Hypothalamus (tissue), 51 donors: ENCODE measurements around the gene PIP4K2C.
"Not testable (repeated sequence)": the region's sequence is repeated elsewhere in the genome, so short reads cannot be mapped to it uniquely, and the experiment has no call there.

Experiments
- DNase-seq, 51 donors: peaks; one replicate each; lab custom pipeline; 2025; lab: John Stamatoyannopoulos, UW

Gene PIP4K2C

DNA sequence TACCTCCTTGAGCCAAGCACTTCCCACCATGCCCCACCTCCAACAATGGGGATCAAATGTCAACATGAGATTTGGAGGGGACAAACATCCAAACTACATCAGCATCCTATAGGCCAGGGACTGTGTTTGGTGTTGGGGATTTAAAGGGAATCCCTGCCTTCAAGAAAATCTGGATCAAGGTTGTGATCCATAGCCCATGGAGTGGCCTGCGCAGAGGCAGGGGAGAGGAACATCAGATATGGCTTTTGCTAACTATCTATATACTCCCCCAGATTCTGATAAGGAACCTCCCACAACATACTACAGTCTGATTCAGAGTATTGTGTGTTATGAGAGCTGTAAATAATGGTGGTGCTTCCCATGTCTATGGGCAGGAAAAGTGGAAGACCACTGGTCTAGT lies 36.1 kb upstream of the PIP4K2C start:
- DNase-seq, result no peak

DNA sequence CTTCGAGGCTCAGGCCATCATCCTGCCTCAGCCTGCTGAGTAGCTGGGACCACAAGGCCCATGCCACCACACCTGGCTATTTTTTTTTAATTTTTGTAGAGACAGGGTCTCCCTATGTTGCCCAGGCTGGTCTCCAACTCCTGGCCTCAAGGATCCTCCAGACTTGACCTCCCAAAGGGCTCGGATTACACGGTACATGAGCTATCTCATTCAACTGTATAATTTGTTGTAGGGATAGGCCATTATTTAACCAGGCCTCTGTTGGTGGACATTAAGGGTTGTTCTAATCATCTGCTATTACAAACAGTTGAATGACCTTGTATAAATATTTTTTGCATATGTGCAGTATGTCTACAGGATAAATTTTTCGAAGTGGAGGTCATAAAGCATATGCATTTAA lies 32.1 kb upstream of the PIP4K2C start:
- no peak for DNase-seq

DNA sequence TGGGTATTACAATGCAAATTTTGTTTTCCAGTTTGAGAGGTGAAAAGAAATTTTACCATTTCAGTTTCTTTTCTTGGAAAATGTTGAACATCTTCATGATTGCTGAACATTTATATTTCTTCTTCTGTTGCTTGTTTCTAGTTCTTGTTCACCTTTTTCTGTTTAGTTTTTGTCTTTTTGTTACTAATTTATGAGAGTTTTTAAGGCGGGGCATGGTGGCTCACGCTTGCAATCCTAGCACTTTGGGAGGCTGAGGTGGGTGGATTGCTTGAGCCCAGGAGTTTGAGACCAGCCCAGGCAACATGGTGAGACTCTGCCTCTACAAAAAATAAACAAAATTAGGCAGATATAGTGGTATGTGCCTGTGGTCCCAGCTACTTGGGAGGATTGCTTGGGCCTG lies 30.5 kb upstream of the PIP4K2C start:
- no peak for DNase-seq

DNA sequence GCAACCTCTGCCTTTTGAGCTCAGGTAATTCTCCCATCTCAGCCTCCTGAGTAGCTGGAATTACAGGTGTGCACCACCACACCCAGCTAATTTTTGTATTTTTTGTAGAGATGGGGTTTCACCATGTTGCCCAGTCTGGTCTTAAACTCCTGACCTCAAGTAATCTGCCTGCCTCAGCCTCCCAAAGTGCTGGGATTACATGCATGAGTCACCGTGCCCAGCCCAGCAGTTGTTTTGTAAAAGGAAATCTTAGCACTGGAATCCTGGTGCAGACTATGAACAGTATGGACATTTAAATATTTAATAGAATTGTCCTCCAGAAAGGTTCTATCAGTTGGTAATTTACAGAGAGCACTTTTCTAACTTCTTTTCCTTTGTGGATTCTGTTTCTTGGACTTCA lies 29.9 kb upstream of the PIP4K2C start:
- not testable (repeated sequence) for DNase-seq

DNA sequence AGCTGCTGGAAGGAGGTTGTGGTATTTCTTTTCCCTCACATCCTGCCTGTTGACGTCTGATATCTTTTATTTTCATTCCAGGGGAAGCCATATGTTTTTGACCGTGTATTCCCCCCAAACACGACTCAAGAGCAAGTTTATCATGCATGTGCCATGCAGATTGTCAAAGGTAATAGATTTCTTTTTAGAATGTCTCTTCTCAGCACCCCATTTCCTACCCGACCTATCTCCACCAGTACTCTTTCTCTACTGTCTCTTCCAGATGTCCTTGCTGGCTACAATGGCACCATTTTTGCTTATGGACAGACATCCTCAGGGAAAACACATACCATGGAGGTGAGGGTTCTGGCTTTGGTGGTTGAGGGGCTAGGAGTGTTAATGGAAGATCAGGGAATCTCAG lies 27.6 kb upstream of the PIP4K2C start:
- no peak for DNase-seq

DNA sequence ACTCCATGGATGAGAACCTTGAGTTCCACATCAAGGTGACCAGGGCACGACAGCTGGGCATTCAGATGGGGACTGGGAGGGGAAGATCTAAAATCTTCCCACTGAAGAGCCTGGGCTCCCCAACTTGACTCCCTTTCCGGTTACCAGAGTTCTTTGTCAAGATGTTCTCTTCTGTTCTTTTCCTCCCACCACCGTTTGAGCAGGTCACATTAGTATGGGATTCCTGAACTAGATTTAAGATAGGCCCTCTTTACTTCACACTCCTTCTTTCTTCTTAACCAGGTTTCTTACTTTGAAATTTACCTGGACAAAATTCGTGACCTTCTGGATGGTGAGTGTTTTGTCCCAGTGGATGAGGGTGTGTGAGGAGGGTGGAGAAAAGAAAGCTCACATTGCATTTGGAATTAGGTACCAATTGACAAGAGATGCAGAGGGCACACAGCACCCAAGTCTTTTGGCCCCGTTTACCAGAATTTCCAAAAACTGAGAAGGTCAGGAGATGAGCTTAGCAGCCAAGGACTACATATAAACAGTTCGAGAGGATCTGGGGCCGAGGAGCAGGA lies 26.7 kb upstream of the PIP4K2C start:
- DNase-seq, result no peak

DNA sequence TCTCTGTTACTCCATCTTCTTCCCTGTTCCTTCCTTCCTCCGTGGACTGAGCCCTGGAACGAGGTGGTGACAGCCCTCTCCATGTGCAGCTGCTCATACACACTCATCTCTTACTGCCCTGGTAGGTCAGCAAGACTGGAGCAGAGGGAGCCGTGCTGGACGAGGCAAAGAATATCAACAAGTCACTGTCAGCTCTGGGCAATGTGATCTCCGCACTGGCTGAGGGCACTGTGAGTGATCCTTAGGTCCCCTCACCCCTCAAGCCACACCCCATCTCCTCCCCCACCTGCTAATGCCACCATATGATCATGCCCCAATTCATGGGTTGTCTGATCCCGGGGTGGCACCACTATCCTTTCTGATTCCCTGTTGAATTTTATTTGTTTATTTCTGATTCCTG lies 22.2 kb upstream of the PIP4K2C start:
- no peak for DNase-seq

DNA sequence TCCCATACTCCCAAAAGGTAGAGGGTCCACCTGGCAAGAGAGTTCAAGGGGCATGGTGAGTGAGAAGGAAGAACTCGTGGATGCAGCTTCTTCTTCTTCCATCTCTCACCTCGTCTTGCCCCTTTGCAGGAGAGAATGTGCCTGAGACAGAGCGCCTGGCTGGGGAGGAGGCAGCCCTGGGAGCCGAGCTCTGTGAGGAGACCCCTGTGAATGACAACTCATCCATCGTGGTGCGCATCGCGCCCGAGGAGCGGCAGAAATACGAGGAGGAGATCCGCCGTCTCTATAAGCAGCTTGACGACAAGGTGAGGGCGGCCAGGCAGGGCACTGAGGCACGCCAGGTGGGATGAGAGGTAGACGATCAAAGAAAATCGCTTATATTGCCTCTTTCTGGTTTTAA lies 21.1 kb upstream of the PIP4K2C start:
- no peak for DNase-seq

DNA sequence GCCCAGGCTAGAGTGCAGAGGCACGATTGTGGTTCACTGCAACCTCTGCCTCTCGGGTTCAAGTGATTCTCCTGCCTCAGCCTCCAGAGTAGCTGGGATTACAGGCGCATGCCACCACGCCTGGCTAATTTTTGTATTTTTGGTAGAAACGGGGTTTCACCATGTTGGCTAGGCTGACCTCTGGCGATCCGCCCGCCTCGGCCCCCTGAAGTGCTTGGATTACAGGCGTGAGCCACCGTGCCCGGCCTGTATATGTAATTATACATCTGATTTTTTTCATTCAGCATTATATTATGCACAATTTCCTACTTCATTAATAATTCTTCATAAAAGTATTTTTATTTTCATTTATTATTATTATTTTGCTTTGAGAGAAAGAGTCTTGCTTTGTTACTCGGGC lies 20.6 kb upstream of the PIP4K2C start:
- DNase-seq, result not testable (repeated sequence)

DNA sequence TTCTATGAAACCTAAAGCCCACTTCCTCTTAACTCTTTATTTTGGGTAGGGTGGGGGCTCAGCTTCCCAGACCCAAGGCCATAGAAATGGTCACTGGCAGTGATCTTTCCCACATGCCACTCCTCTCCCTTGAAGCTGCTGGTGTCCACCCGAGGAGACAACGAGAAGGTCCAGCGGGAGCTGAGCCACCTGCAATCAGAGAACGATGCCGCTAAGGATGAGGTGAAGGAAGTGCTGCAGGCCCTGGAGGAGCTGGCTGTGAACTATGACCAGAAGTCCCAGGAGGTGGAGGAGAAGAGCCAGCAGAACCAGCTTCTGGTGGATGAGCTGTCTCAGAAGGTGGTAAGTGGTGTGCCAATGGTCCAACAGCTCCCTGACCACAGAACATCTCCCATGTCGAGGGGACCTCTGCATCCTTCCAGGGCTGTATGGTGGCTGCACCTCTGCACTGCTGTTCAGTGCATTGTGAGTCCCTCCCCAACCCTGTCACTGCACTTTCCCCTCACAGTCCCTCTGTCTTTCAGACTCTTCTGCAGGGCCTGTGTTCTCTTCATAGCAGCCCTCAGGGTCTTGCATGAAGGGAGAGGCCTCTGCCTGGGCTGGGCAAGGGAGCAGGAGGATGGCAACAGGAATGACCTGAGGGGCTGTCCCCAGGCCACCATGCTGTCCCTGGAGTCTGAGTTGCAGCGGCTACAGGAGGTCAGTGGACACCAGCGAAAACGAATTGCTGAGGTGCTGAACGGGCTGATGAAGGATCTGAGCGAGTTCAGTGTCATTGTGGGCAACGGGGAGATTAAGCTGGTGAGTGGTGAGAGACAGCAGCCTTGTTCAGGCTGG lies 18.8 kb upstream of the PIP4K2C start:
- DNase-seq, result no peak

DNA sequence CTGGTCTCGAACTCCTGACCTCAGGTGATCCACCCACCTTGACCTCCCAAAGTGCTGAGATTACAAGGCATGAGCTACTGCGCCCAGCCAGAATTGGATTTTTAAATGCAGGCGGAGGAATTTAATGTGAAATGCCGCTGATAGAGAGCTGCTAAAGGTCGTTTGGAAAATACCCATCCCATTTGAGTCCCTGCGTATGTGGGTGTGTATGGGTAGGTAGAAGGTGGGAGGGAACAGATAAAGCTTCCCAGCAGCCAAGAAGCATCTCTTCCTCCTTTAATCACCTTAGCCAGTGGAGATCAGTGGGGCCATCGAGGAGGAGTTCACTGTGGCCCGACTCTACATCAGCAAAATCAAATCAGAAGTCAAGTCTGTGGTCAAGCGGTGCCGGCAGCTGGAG lies 16.2 kb upstream of the PIP4K2C start:
- no peak for DNase-seq

DNA sequence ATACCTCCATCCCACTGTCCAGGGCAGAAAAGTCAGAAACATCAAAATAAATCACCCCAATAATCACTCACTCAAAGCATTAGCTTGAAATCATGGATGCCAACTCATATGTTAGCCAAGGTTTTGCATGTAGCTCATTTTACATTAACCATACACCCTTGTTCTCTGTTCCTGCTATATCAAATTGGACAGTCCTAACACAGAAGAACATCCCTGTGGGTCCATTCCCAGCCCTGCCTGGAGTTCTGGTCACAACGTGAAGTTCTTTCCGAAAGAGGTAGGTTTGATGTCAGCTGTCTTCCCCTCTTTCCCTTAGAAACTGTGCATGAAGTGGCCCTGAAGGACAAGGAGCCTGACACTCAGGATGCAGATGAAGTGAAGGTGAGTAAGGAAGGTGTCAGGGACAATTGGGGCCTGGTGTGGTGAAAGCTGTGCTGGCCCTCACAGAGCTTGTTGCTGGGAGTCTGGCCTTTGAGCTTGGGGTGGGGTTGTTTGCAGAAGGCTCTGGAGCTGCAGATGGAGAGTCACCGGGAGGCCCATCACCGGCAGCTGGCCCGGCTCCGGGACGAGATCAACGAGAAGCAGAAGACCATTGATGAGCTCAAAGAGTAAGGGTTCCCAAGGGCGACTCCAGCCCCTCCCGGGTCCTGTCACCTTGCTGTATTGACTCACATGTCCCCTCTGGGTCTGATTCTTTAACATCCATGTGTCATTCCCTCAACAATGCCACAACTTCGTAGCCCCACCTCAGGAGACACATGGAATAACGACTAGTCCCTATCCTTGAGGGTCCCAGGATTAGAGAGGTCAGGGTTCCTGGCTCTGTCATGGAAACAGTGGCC lies 15.0 kb upstream of the PIP4K2C start:
- no peak for DNase-seq

DNA sequence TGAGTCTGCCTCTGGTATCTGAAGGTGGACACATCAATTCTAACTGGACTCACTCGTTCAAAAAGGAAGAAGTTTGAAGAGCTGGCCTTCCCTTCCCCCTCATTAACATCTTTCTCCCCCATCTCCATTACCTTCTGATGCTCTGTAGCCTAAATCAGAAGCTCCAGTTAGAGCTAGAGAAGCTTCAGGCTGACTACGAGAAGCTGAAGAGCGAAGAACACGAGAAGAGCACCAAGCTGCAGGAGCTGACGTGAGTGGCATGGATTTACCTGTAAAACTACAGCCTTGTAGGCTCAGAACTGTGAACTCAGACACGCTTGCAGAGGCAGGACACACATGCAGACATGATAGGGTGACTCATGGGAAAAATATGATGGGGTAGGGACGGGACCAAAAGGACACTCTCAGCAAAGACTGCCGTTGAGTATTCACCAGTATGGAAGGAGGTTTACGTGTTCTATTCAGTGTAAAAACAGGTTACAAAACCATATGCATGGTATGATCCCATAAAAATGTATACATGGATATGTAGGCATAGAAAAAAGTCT lies 14.3 kb upstream of the PIP4K2C start:
- DNase-seq, result no peak

DNA sequence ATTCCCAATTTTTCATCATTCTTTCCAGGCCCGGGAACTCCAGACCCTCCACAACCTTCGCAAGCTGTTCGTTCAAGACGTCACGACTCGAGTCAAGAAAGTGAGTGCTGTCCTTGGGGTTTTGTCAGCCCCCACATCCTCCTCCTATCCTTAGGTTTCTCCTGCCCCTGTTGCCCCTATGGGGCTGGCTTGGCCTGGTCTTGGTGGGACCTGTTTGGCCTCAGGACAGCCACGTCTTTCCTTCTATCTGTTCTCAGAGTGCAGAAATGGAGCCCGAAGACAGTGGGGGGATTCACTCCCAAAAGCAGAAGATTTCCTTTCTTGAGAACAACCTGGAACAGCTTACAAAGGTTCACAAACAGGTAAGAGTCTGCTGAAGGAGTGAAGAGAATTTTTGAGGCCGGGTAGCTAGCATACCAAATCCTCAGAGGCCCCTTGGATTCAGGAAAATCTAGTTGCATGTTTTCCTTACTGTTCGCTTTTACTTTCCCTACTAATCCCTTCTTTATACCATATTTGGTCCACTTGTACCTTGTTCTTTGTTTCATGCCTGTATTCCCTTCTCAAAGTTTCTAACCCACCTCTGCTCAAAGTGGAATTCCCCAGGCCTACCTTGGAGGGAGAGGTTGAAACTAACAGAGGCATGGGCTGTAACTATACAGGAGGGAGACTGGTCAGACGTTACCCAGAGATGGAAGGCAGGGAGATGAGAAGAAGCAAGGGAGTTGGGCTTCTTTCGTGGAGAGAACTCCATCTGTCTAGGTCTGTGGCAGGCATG lies 12.8 kb upstream of the PIP4K2C start:
- DNase-seq, result no peak

DNA sequence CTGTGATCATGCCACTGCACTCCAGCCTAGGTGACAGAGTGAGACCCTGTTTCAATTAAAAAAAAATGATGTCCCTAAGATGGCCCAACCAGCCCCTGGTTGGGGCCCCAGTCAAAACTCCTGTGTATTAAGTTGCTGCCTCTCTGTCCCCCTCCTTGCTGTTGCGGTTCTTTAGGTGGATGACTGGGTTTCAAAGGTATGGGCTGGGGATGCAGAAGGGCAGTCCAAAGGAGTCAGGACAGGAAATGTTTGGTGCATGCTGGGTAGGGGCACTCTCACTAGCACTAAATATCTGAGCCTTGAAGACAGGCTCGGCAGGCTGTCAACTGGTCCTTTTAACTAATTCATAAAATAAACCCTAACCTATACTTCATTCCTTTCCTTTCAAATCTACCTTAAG lies 12.0 kb upstream of the PIP4K2C start:
- DNase-seq, result no peak

DNA sequence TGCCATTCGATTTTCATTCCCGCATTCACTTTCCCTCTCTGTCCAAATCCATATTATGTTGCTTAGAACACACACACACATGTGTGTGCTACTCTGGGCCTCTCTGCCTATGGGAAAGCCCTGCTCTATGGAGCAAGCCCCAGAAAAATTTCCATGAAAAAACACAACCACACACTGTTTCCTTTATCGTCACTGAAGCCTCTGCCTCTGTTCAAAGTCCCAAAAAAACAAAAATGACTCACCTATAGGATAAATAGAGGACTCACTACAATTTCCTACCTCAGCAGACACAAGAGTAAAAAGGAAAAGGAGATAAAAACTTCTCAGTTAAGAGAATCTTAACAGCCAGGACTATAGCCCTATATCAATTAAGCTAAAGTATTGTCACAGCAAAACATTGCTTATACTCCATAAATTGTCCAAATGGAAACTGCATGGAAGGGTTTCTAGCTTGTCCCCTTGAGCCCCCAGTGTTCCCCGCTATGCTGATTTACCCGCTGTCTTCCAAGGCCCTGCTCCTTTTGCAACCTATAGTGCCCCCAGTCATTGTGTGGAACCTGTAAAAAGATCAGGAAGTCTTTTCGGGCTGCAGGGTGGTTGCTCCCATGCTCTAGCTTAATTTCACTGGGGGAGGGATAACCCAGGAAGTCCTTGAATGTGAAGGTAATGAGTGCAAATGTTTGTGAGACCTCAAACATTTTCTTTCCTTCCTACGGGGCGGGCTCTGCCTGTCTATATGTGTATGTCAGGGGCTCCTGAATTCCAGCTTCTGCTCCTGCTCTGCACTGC lies 11.1 kb upstream of the PIP4K2C start:
- DNase-seq, result no peak

DNA sequence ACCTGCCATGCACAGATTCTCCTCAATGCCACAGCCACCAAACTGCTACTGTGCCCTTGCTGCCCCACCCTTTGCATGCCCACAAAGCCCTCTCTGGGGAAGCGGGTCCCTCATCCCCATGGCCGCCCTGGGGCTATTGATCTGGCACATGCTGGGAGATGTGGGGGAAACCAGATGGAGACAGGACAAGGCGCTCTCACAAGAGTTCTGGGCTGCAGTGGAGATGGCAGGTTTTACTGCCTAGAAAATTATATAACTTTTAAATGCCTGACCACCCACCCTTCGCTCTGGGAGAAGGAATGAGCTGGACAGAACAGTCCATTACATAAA lies 10.6 kb upstream of the PIP4K2C start:
- DNase-seq, result no peak

DNA sequence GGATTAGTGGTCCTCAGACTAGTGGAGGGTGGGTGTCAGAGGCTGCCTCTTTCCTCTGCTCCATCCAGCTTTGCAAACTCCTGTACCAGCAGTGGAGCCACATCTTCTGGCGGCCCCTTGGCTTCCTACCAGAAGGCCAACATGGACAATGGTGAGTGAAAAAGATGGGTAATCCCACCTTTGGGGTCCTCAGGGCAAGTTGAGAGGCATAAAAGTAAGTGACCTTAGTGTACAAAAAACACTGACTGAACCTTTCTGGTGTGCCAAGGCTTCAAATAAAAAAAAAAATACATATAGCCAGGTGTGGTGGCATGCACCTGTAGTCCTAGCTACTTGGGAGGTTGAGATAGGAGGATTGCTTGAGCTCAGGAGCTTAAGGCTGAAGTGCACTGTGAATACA lies 9.2 kb upstream of the PIP4K2C start:
- DNase-seq, result no peak

DNA sequence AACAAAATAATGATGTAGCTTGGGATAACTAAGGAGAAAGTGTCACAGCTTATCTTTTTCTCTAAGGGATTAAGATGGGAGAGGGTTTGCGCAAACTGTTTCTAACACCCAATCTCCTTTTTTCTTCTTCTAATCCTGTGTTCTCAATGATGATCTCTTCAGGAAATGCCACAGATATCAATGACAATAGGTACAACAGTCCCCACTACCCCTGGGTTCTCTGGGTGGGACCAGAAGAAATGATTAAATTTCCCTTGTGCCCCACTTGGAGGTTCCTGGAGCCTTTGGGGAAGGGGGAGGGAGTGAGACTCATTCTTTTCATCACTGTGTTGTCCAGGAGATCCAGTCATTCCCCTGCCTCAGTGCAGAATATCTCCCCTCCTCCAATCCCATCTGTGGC lies 8.6 kb upstream of the PIP4K2C start:
- no peak for DNase-seq
